T47D (cell line): ENCODE results near the gene LEKR1.
"Not testable (repeated sequence)": the region's sequence is repeated elsewhere in the genome, so short reads cannot be mapped to it uniquely, and the experiment has no call there.

Experiments used
- DNase-seq, 2 experiments: peaks; one replicate each; pipeline versions ENCODE4 v3.0.0 to v3.0.0-alpha.2; 2011 to 2012; ENCODE audit warnings: low read depth in 1 of 2, low spot score in 1 of 2
- JUND ChIP-seq: IDR thresholded peaks from 2 replicates; pipeline ENCODE4 v1.6.1; 2012; ENCODE audit warnings: low read depth
- in situ Hi-C: cut with HindIII; loops from 2 replicates; pipeline ENCODE4 v1.10.0; 2016; ENCODE audit warnings: low sequenced_read_pairs, low pct_unique_long_range_greater_than_20kb

LEKR1 gene

GRCh38 chr3:156814295-156814694, 11.9 kb upstream of the LEKR1 start:
- in situ Hi-C loops, result no loop called here
- no peak for DNase-seq
- no peak for TF ChIP-seq JUND

DNA sequence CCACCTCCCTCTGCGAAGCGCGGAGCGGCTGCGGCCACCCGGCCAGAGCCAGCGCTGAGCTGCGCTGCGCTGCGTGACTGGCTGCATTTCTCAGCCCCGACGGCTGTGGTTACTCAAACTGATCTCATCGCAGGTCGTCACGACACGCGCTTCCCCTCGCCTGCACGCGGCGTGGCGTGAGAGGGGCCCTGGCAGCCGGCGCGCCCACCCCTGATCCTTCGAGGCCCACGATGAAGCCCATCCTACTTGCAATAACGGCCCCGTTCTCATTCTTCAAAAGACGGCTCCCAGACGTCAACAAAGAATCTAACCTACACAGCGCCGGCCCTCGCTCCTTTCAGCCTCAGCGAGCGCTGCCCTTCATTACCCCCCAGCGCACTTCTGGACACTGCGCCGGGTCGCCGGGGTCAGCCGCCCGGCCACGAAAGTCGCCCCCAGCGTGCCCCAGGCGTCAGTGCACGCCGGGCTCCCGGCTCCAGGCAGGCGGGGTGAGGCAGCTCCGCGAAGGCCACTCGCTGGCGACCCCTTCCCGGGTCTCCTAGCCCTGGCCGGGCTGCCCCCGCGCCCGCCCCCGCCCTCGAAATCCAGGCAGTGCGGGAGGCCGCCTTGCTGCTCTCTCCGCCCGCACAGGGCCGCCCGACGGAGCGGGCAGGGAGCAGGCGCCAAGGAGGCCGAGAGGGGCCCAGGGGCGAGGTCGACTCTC, 9.9 kb upstream of the LEKR1 start:
- in situ Hi-C loops, result no loop called here
- TF ChIP-seq JUND, result no peak
- no peak for DNase-seq

GRCh38 chr3:156816794-156817645, 9.1 kb upstream of the LEKR1 start:
- TF ChIP-seq JUND, result no peak
- DNase-seq, result peak; percentile 82 to 88
- in situ Hi-C loops, result no loop called here

DNA sequence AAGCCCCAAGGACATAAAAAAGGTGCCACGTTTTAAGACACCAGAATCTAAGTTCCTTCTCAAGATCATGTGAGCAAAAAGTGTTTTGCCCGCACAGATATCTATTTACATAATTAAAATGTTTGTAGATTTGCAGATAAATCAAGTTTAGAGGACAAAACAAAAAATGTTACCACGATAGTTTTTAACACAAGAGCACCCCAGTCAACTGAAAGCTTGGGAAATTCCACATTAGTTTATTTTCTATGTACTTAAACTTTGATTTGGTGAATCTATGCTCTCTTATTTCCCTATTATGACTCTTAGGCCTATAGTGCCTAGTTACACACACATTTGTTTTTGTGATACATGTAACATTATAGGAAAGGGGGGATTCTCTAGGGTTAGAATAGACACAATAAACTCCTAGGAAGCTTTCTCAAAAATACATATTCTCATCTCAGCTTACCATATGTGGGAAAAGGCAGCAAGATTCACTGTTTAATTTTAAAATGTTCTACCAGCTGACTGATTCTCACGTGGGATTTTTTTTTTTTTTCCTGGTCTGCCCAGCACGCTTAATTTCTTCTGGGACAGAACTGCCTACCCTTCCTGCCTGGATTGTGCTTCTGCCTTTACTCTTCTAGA, 8.4 kb upstream of the LEKR1 start:
- TF ChIP-seq JUND, result no peak
- DNase-seq, result no peak
- in situ Hi-C loops, result no loop called here

DNA sequence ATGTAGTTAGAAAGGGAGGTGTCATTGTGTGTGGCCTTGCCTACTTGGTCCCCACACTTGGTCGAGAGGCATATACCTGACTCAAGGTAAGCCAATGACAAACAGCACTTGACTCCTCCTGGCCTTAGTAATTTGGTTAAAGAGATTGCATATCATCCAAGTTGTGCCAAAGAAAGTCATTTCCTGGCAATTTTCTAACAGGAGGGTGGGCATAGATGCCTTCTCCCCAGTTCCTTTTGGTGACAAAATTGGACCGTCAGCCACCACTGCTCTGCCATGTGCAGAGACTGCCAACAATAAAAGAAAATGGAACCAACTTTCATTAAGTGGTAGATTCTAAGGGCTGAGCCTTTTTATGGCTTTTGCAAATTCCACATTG, 7.9 kb upstream of the LEKR1 start:
- DNase-seq, result no peak
- in situ Hi-C loops, result no loop called here
- TF ChIP-seq JUND, result no peak

GRCh38 chr3:156818890-156819289, 7.3 kb upstream of the LEKR1 start:
- in situ Hi-C loops, result no loop called here

GRCh38 chr3:156819842-156820691, 6.1 kb upstream of the LEKR1 start:
- in situ Hi-C loops, result no loop called here
- DNase-seq, result no peak
- no peak for TF ChIP-seq JUND

More at GRCh38 chr3:156818890-156819289, 7.3 kb upstream of the LEKR1 start:
- DNase-seq, result no peak
- TF ChIP-seq JUND, result no peak

DNA sequence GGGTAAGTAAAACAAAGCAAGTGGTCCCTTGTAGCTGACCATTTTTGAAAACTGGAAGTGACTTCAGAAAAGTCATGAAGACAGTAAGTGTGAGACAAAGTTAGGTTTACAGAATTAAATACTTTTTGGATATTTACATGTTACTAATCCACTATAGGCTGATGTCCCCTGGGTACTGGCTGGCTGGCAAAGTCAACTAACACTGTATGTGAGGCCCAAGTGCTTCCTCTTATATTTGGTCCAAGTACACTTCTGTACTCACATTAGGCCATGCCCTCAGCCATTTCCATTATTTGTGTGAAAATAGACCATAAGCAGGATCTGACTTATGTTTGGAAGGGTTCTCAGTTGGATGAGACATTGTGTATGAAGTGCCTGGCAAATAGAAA, 5.5 kb upstream of the LEKR1 start:
- in situ Hi-C loops, result no loop called here
- no peak for TF ChIP-seq JUND
- no peak for DNase-seq

GRCh38 chr3:156822626-156823260, 3.4 kb upstream of the LEKR1 start:
- in situ Hi-C loops, DNase-seq: not testable (repeated sequence)

GRCh38 chr3:156825795-156826143, 384 bp upstream of the LEKR1 start:
- in situ Hi-C loops, result no loop called here
- peak in 1 of 2 experiments; percentile 50 for DNase-seq
- TF ChIP-seq JUND, result no peak

GRCh38 chr3:156826896-156827882, 1.0 kb downstream of the LEKR1 start:
- TF ChIP-seq JUND, result no peak
- in situ Hi-C loops, result no loop called here
- DNase-seq, result no peak
